Frontal cortex (tissue), 4 donors: ENCODE measurements around the gene DFFB. TPM values are rescaled to one million over a fixed set of nuclear protein-coding genes. Genes with fewer than 3 reads are reported as not detected.
"Not testable (repeated sequence)": the region's sequence is repeated elsewhere in the genome, so short reads cannot be mapped to it uniquely, and the experiment has no call there.

Experiments used
- DNase-seq, 2 donors: peaks; one replicate each; pipeline ENCODE4 v3.0.0; 2012; ENCODE audit warnings: low spot score in 2 of 2
- FAIRE-seq: peaks from 2 replicates; lab custom pipeline; 2012; peaks lifted over from hg19 to GRCh38; lab: Jason Lieb, UNC
- total RNA-seq: library from RNA; depleted of rRNA; stranded (reverse); fragments of >200 nt; gene quantifications from one replicate; pipeline ENCODE4 v1.2.3, GENCODE V29; 2014
- donor health status: control.
- donor health status: control.
- donor health status: control.

DFFB gene, protein sequence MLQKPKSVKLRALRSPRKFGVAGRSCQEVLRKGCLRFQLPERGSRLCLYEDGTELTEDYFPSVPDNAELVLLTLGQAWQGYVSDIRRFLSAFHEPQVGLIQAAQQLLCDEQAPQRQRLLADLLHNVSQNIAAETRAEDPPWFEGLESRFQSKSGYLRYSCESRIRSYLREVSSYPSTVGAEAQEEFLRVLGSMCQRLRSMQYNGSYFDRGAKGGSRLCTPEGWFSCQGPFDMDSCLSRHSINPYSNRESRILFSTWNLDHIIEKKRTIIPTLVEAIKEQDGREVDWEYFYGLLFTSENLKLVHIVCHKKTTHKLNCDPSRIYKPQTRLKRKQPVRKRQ
- 11.0 TPM for total RNA-seq

- DNase-seq (peak; percentile 98), FAIRE-seq (no peak)
Observed at GRCh38 chr1:3856923-3857790, at the start of gene DFFB, which contains the start of gene CEP104. Gene DFFB, plus strand, starts transcription at chr1:3857476. Its CDS starts 128 bp downstream, at chr1:3857604. Gene CEP104, minus strand, starts transcription at chr1:3857211. Its CDS starts 4,804 bp downstream, at chr1:3852407.

- FAIRE-seq: no peak
- no peak for DNase-seq
Observed at GRCh38 chr1:3807769-3808168, 49.5 kb upstream of the DFFB start.

DNA sequence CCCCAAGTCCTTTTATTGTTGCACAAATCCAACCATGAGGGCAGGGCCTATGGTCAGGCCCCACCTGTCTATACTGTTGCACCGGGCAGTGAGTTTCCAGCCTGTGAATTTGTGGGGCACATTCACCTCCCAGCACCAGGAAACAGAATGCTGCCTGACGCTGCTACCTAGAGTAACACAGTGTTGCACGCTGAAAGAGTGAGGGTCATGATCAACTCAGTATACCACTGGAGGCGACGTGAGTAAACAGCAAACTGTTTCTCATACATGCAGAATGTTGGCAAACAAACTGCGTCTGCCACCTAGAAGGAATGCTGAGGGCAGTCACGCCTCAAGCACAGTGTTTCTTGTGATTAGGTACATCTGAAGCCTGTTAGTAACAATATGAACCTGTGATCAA, 47.6 kb upstream of the DFFB start:
- FAIRE-seq (no peak), DNase-seq (no peak)

GRCh38 chr1:3810149-3810761, 47.0 kb upstream of the DFFB start:
- FAIRE-seq: not testable (repeated sequence)

GRCh38 chr1:3811595-3811911, 45.7 kb upstream of the DFFB start:
- DNase-seq: no peak
- no peak for FAIRE-seq

More at GRCh38 chr1:3810149-3810761, 47.0 kb upstream of the DFFB start:
- not testable (repeated sequence) for DNase-seq

GRCh38 chr1:3814065-3814464, 43.2 kb upstream of the DFFB start:
- no peak for DNase-seq
- no peak for FAIRE-seq

DNA sequence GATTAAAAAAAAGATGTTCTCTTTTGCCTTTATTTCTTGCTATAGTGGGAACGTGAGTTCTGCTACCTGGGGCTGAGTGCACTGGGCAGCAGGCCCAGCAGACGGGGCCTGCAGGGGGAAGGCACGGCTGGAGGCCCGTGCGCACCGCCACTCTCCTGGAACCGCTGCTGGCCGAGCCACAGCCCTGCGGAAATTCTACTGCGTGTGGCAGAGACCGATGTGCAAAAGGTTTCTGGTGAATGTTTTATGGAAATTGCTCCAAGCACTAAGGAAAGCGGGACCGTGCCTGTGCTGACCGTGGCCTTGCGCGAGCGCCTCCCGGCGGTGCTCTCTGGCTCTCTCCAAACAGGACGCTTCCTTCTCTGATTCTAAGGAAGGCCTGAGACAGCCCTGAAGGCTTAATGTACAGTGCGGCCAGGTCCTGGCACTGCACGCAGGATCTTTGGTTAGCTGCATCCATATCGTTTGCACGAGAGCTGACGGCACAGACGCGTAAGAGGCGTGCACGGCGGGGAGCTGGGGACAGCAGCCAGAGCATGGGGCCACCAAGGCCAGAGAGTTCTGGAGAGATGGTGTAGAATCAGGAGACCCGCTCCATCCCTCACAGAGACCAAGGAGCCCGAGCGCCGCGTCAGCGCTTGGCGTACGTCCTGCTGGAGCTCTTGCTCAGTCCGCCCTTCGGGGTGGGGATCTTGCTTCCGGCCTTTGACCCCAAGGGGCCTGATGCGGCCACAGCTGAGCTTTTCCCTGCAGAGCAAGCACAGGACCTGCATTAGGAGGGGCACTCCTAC, 42.3 kb upstream of the DFFB start:
- DNase-seq: no peak
- FAIRE-seq: no peak

DNA sequence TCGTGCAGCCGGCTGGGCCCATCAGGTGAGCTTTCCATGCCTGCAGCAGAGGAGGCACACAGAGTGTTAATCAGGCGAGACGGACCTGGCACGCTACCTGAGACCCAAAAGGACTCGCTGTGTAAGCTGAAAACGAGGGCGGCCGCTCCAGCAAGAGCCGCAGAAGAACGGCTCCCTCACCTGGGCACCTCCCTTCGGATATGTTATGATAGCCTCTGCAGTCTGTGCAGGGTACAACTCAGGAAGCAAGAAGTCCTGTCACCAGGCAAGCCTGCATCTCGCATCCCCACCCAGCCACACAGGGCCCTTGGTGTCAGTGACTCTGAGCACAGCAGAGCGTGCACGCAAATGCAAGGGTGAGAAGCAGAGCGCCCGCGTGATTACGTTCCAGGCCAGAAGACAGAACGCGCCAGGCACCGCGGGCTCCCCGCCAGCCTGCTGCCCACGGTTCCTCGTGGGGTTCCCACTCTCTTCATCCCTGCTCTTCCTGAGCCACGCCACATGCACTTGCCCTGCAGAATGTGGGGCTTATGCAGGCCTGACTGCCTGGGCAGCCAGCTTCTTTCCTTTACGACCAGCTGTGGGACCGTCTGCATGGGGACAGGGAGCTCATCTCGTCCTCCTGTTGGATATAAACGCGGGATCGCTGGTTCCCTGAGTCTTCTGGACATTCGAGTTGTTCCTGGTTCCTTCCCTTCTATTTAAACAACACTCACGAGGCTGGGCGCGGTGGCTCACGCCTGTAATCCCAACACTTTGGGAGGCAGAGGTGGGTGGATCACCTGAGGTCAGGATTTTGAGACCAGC, 40.7 kb upstream of the DFFB start:
- DNase-seq (no peak), FAIRE-seq (no peak)

GRCh38 chr1:3817138-3817740, 40.0 kb upstream of the DFFB start:
- DNase-seq: no peak
- no peak for FAIRE-seq

DNA sequence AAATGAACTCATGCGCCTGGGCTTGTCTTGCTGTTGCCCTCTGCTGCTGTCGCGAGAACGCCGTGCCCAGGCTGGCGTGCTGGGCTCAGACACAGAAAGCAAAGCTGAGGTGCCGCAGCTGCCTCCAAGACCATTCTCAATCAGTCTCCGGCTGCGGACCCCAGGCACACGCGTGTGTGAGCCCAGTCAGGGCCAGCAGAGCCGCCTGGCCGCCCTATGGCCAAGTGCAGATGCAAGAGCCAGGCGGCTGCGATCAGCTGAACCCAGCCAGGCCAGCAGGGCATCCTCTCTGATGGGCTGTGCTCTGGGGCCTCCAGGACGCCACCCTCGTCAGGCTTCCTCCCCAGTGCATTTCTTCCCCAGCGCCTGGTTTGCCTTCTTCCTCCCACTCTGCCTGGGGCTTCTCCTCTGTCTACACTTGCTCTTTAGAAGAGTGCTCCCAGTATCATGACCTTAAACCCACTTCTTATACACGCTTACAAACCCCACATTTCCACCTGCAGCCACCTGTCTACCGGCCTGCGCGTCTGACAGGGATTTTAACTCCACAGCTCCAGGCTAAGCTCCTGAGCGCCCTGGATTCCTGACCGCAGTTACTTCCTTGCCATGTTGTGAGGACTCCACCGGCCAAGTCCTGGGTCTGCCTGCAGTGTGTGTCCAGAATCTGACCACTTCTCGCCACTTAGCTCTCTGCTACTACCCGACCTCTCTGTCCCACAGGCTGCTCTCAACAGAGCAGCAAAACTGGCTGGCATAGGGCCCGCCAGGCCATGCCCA, 39.3 kb upstream of the DFFB start:
- no peak for DNase-seq
- no peak for FAIRE-seq

DNA sequence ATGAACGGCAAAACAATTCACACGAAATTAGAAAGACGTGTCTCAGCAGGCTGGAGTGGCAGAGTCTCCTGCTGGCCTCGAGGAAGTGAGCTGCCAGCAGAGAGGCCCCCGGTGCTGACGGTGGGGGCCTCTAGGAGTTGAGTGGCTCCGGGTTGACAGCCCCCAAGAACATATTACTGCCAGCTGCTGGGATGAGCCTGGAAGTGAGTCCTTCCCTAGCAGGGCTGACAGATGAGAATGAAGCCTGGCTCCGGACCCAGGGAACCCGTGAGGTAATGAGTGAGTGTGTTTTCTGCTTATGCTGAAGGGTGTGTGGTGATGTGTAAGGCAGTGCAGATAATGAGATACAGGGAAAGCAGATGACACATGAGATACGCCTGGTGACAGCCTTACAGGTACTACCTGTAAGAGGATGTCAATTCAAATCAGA, 37.5 kb upstream of the DFFB start:
- no peak for FAIRE-seq
- DNase-seq: no peak

DNA sequence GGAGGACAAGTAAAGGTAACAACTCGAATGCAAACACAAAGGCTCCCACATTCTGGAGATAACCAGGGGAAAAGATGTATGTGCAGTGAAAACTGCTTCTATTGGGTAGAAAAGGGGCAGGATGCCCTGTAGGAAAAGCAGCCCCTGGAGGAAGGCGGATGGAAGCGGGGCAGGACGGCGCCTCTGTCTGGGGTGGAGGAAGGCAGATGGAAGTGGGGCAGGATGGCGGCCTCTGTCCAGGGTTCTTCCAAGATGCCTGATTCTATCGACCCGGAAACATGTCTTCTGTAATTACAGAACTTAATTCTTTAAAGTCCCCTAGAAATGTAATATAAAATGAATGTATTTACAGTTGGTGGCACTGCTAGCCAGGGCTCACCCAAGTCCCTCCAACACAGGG, 37.0 kb upstream of the DFFB start:
- DNase-seq: no peak
- no peak for FAIRE-seq

- DNase-seq: no peak
- FAIRE-seq: no peak
Observed at GRCh38 chr1:3821004-3821403, 36.3 kb upstream of the DFFB start.

GRCh38 chr1:3821447-3821846, 35.8 kb upstream of the DFFB start:
- FAIRE-seq: no peak

DNA sequence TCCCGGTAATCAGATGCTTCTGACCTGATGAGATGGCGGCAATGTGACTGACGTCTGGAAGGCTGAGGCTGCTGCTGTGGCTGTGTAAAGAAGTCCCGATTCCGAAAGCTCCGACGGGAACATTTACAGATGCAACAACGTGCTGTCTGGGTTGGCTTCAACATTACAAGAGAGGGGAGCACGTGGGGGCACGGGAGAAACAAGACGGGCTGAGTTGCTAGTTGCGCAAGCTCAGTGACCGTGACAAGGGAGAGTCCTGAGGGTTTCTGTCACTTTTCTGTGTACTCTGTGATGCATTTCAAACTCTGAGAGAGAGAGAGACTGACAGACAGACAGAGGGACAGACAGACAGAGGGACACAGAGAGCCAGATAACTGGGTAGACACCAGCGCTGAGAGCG, 35.4 kb upstream of the DFFB start:
- no peak for DNase-seq
- FAIRE-seq: no peak

More at GRCh38 chr1:3821447-3821846, 35.8 kb upstream of the DFFB start:
- DNase-seq: no peak

GRCh38 chr1:3822421-3822820, 34.9 kb upstream of the DFFB start:
- no peak for FAIRE-seq
- DNase-seq: no peak

DNA sequence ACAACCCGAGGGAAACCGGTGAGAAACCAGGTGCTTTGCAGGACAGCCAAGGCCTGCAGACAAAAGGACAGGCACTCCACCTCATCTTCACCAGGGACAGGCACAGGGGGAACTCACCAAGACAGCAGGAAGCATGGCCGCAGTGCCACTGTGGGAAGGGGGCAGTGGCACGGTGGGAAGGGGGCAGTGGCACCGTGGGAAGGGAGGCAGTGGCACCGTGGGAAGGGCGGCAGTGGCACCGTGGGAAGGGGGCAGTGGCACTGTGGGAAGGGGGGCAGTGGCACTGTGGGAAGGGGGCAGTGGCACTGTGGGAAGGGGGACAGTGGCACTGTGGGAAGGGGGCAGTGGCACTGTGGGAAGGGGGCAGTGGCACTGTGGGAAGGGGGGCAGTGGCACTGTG, 32.6 kb upstream of the DFFB start:
- DNase-seq (no peak), FAIRE-seq (no peak)

- DNase-seq (no peak), FAIRE-seq (no peak)
Observed at GRCh38 chr1:3825356-3825755, 31.9 kb upstream of the DFFB start.
